ENCODE measurements around the gene SLC2A9. TPM values are rescaled to one million over a fixed set of nuclear protein-coding genes. Genes with fewer than 3 reads are reported as not detected.

SLC2A9 gene
- total RNA-seq, 1 donor from 2014 or later = 6.2 TPM

GRCh38 chr4:10033191-10033881 is 12.0 kb upstream of the SLC2A9 start:
- Histone ChIP-seq H3K27me3 (no peaks in the 10 kb centered on the region), H3K4me1 (peaks cover 0 to 11% of the 10 kb centered on the region in 2 donors), H3K27ac (peak overlapping the region; percentile 12 to 19), H3K4me3 (no peak overlapping the region), H3K36me3 (no peaks in the 10 kb centered on the region), H3K9me3 (no peaks in the 10 kb centered on the region)
- intact Hi-C loops (cut with DNase I) = no loop called here
- TF ChIP-seq CTCF (IDR thresholded peaks at IDR 0.05) = no peak
- DNase-seq (ENCODE audit: low spot score in 2 of 2) = peak in 1 of 2 donors; percentile 77

- H3K4me3 ChIP-seq = no peak overlapping the region
- no peaks in the 10 kb centered on the region for H3K27me3 ChIP-seq
- intact Hi-C loops (cut with DNase I) = no loop called here
- peak overlapping the region in 1 of 2 donors; percentile 19 for H3K27ac ChIP-seq
- no peaks in the 10 kb centered on the region for H3K9me3 ChIP-seq
- peak in 1 of 2 donors; percentile 44 for DNase-seq (ENCODE audit: low spot score in 2 of 2)
- peaks cover 0 to 11% of the 10 kb centered on the region in 2 donors for H3K4me1 ChIP-seq
- no peak for TF ChIP-seq CTCF (IDR thresholded peaks at IDR 0.05)
- no peaks in the 10 kb centered on the region for H3K36me3 ChIP-seq
Measured at GRCh38 chr4:10032625-10033024, 11.3 kb upstream of the SLC2A9 start.

GRCh38 chr4:10031668-10032590 is 10.6 kb upstream of the SLC2A9 start:
- Histone ChIP-seq H3K27ac (no peak overlapping the region), H3K4me1 (peaks cover 0 to 11% of the 10 kb centered on the region in 2 donors)

GRCh38 chr4:10030972-10031667 is 9.8 kb upstream of the SLC2A9 start:
- Histone ChIP-seq H3K9me3 (no peaks in the 10 kb centered on the region), H3K27me3 (no peaks in the 10 kb centered on the region), H3K27ac (no peak overlapping the region), H3K4me3 (no peak overlapping the region), H3K4me1 (peaks cover 0 to 11% of the 10 kb centered on the region in 2 donors), H3K36me3 (no peaks in the 10 kb centered on the region)
- no peak for DNase-seq (ENCODE audit: low spot score in 2 of 2)
- no peak for TF ChIP-seq CTCF (IDR thresholded peaks at IDR 0.05)
- intact Hi-C loops (cut with DNase I) = no loop called here

More at GRCh38 chr4:10031668-10032590, 10.6 kb upstream of the SLC2A9 start:
- H3K9me3 ChIP-seq = no peaks in the 10 kb centered on the region
- intact Hi-C loops (cut with DNase I) = no loop called here
- no peak overlapping the region for H3K4me3 ChIP-seq
- H3K36me3 ChIP-seq = no peaks in the 10 kb centered on the region
- peak in 1 of 2 donors; percentile 52 for DNase-seq (ENCODE audit: low spot score in 2 of 2)
- TF ChIP-seq CTCF (IDR thresholded peaks at IDR 0.05) = no peak
- no peaks in the 10 kb centered on the region for H3K27me3 ChIP-seq

- no peak for DNase-seq (ENCODE audit: low spot score in 2 of 2)
- Histone ChIP-seq H3K36me3 (no peaks in the 10 kb centered on the region), H3K27me3 (no peaks in the 10 kb centered on the region), H3K4me3 (no peak overlapping the region), H3K27ac (no peak overlapping the region), H3K9me3 (no peaks in the 10 kb centered on the region), H3K4me1 (peaks cover 0 to 11% of the 10 kb centered on the region in 2 donors)
- intact Hi-C loops (cut with DNase I) = no loop called here
- TF ChIP-seq CTCF (IDR thresholded peaks at IDR 0.05) = no peak
Measured at GRCh38 chr4:10029403-10029802, 8.1 kb upstream of the SLC2A9 start.
